GM18868 (cell line): Measurements from ENCODE around the gene RTN4RL1.
"Not testable (repeated sequence)": the region's sequence is repeated elsewhere in the genome, so short reads cannot be mapped to it uniquely, and the experiment has no call there.

Source experiments
- ATAC-seq: cut with Tn5 transposase; IDR thresholded peaks from one replicate; pipeline ENCODE4 v1.9.1; 2021; ENCODE audit warnings: mild to moderate bottlenecking, moderate library complexity; ENCODE audit not compliant: unreplicated experiment

The RTN4RL1 gene

GRCh38 chr17:1899403-1900000, 125.6 kb downstream of the RTN4RL1 start:
- no peak for ATAC-seq

DNA sequence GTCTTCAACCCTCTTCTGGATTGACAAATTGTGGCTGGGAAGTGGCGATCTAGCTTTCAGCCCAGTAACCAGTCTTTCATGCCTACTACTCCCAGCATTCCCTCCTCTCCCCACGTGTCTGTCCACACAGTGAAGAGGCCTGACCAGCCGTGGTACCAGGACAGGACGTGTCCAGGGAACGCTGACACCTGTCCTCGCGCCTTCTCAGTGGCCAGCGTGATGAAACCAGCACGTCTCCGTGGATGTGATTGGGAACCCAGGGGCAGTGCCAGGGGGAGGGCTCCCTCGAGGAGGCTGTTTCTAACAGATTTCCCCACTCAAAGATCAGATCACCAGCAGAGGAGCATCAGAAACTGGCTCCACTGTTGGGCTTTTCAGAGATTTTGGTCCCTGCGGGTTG, 126.3 kb downstream of the RTN4RL1 start:
- ATAC-seq: no peak

DNA sequence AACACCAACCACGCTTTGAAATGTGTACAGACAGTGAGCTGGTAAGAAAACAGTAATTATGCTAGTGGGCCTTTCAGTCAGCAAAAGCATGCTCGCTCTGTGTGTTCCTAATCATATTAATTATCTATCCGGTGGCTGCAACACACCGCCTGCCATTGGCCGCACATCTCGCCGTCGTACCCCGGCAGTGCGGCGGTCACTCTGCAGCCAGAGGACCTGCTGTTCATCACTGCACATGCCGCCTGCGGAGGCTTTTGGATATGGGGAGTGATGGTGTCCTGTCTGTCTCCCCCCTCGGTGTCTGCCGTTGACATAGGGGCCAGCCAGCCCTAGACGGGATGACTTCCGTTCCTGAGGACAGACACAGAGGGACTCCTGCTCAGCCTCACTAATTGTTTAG, 126.8 kb downstream of the RTN4RL1 start:
- no peak for ATAC-seq

GRCh38 chr17:1897105-1897656, 128.0 kb downstream of the RTN4RL1 start:
- no peak for ATAC-seq

DNA sequence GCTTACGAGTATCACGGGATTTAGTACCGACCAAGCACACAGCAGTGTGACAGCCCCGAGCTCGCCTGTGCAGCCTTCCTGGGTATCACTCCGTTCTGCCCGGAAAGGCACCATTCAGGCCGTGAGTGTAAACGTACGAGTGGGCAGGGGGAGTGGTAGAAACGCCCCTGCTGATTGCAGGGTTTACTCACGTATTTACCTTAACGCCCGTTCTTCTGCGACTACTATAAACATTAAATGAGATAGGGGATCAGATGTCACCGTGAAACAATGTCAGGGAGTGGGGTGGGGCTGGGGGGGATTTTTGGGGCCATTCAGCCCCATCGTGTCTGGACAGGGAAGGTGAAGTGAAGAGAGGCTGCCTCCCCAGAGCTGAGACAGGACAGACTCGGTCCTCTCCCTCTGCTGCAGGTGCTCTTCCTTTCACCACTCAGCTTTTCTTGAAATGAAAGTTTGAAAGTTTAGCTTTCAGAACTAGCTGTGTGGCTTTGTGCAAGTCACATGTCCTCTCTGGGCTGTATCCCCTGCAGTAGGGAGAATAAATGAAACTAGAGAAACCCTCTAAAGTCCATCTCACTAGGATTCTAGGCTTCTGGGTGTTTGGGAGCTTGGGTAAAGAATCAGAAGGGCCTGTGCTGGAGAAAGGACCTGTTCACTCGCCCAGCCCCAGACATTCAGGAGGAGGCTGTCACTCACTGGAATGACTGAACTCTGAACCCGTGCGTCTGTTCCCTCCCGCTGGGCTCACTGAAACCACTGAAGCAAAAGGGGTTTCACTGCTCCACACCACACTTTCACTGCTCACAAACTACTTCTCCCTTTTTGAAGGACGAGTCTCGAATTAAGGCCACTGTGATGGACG, 128.7 kb downstream of the RTN4RL1 start:
- ATAC-seq: peak; percentile 47

- not testable (repeated sequence) for ATAC-seq
These were observed 129.7 kb downstream of the RTN4RL1 start for GRCh38 chr17:1895479-1895878.

- no peak for ATAC-seq
These were observed 130.3 kb downstream of the RTN4RL1 start for GRCh38 chr17:1894753-1895339.

DNA sequence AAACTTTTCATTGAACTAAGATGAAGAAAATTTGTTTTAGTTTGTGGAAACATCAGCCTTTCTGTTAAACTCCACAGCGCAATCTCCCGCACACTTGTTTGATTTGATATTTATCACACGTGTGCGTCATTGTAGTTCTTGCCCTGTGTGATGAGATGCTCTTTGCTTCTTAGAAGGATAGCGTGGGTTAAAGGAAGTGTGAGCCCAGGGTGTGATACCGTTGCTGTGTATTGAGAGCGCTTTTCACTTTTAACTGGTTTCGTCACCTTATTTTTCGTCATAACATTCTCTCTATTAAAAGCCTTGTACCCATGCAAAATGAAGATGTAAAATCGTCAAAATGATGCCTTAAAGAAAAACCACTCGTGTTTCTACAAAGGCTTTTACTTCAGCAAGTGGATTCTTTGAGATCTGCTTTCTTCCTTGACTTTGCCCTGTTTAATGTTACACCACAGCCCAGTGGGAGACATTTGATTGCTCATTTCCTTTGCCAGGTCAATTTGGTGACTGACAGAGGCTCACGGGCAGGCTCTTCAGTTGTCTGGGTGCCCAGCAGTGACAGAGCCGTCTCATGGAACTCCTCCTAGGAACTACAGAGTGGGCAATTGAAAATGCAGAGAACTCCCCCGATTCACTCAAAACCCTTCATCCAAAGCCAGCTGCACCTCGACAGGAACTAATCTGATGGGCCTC, 134.2 kb downstream of the RTN4RL1 start:
- no peak for ATAC-seq

DNA sequence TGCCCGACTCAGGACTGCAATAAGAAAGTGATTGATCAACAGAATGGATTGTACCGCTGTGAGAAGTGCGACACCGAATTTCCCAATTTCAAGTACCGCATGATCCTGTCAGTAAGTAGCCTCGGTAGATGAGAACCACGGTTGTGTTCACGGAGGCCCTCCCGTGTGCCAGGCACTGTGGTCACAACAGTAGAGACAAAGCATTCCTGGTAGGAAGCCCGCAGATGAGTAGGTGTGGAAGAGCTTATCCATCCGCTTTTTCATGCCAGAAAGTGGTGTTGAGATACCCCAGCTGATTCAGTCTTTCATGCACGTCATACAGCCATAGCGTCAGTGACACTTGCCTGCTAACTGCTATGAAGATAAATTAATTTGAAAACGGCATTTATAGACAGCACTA, 136.4 kb downstream of the RTN4RL1 start:
- no peak for ATAC-seq
